D721Med (cell line): Measurements from ENCODE around the gene ADO.

Experiments used
- DNase-seq: peaks from one replicate; pipeline ENCODE4 v3.0.0; 2011; ENCODE audit warnings: low spot score; ENCODE audit not compliant: insufficient read length
- FAIRE-seq: peaks from 2 replicates; lab custom pipeline; 2011; peaks lifted over from hg19 to GRCh38; lab: Jason Lieb, UNC
- TF ChIP-seq, protein P1 (sequence below): IDR thresholded peaks from 2 replicates; pipeline ENCODE4 v1.5.1; 2012; ENCODE audit warnings: mild to moderate bottlenecking, control low read depth; ENCODE audit not compliant: insufficient read depth; ENCODE audit errors: missing control alignments

ADO gene

DNA sequence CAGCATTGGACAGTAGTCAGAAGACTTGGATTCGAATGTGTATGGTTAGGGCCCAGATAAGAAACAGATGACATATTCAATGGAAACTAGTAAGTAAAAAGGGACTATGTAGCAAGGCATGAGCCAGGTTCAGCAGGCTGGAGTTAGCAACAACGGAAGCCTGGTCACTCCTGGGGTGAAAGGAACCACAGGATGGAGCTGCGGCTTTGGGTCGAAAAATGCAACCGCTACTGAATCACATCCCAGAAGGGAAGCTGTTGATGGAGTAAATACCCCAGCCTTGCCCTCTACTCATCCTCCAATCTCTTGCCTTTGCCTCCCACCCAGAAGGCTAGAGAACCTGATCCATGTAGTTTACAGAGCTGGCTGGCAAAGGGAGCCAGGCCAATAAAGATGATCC is 49.2 kb downstream of the ADO start:
- TF ChIP-seq, protein P1, sequence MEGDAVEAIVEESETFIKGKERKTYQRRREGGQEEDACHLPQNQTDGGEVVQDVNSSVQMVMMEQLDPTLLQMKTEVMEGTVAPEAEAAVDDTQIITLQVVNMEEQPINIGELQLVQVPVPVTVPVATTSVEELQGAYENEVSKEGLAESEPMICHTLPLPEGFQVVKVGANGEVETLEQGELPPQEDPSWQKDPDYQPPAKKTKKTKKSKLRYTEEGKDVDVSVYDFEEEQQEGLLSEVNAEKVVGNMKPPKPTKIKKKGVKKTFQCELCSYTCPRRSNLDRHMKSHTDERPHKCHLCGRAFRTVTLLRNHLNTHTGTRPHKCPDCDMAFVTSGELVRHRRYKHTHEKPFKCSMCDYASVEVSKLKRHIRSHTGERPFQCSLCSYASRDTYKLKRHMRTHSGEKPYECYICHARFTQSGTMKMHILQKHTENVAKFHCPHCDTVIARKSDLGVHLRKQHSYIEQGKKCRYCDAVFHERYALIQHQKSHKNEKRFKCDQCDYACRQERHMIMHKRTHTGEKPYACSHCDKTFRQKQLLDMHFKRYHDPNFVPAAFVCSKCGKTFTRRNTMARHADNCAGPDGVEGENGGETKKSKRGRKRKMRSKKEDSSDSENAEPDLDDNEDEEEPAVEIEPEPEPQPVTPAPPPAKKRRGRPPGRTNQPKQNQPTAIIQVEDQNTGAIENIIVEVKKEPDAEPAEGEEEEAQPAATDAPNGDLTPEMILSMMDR = no peak
- FAIRE-seq = no peak
- DNase-seq = no peak

DNA sequence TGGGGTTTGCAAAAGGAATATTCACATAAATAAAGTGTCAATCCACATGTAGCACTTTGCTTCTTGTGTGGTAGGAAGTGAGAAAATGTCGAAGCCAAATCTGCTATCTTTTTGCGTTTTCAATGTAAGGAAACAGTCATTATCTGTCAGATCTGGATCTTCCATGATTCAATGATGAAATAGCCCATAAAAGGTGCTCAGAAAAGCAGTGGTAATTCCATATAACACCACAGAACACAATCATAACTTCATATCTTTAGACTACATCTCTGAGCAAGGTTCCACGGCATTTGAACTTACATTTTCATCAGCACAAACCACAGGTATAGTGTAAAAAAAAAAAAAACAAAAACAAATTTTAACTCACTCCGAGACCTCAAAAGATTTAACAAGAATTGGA is 51.5 kb downstream of the ADO start:
- TF ChIP-seq, protein P1 = no peak
- no peak for DNase-seq
- no peak for FAIRE-seq
